WTC11 (cell line): Measurements from ENCODE around the gene SPAG9. TPM values are rescaled to one million over a fixed set of nuclear protein-coding genes. Genes with fewer than 3 reads are reported as not detected.

ENCODE experiments used
- ATAC-seq: fragments of 200-7000 bp; cut with Tn5 transposase; 2 replicates; pipeline ENCODE4 v1.10.0; 2021; ENCODE audit warnings: mild to moderate bottlenecking, moderate library complexity
- CTCF ChIA-PET: fragments of 300-600 bp; sonication (Branson Sonifier 250); formaldehyde crosslinking; loops from one replicate; lab custom pipeline; 2021; ENCODE audit warnings: antibody characterized with exemption; lab: Charles Lee
- POLR2A ChIA-PET: fragments of 350-600 bp; sonication (Branson Sonifier 250); formaldehyde crosslinking; loops from one replicate; lab custom pipeline; 2021; ENCODE audit warnings: antibody characterized with exemption; lab: Charles Lee
- DNase-seq: peaks from one replicate; pipeline ENCODE4 v3.0.0; 2021; ENCODE audit warnings: low spot score
- H3K27ac Mint-ChIP-seq: 2 replicates; pipeline ENCODE4 v1.8.0; 2021; ENCODE audit warnings: mixed read lengths
- H3K27me3 Mint-ChIP-seq: 2 replicates; pipeline ENCODE4 v1.8.0; 2021; ENCODE audit warnings: low read depth, mild to moderate bottlenecking, moderate library complexity, mixed read lengths
- H3K36me3 Mint-ChIP-seq: 2 replicates; pipeline ENCODE4 v1.8.0; 2021; ENCODE audit warnings: mixed read lengths
- H3K4me1 Mint-ChIP-seq: 2 replicates; pipeline ENCODE4 v1.8.0; 2022; ENCODE audit warnings: mixed read lengths
- H3K4me3 Mint-ChIP-seq: 2 replicates; pipeline ENCODE4 v1.8.0; 2021; ENCODE audit warnings: mild to moderate bottlenecking, moderate library complexity, mixed read lengths
- H3K9me3 Mint-ChIP-seq: 2 replicates; pipeline ENCODE4 v1.8.0; 2021; ENCODE audit warnings: mixed read lengths
- ESRRA ChIP-seq: sonication (generic); formaldehyde crosslinking; IDR thresholded peaks from 2 replicates; pipeline ENCODE4 v1.8.1; 2022; ENCODE audit warnings: mild to moderate bottlenecking, missing genetic modification reagents, borderline replicate concordance
- ETV6 ChIP-seq: sonication (generic); formaldehyde crosslinking; IDR thresholded peaks from 2 replicates; pipeline ENCODE4 v1.8.1; 2022; ENCODE audit warnings: mild to moderate bottlenecking, missing genetic modification reagents
- FOXP1 ChIP-seq: sonication (generic); formaldehyde crosslinking; IDR thresholded peaks from 2 replicates; pipeline ENCODE4 v1.8.0; 2022; ENCODE audit warnings: missing genetic modification reagents, mild to moderate bottlenecking, moderate library complexity, borderline replicate concordance
- IRF2 ChIP-seq: sonication (generic); formaldehyde crosslinking; IDR thresholded peaks from 2 replicates; pipeline ENCODE4 v1.8.0; 2022; ENCODE audit warnings: low read depth, missing genetic modification reagents, borderline replicate concordance
- MAX ChIP-seq: sonication (generic); formaldehyde crosslinking; IDR thresholded peaks from 2 replicates; pipeline ENCODE4 v1.8.0; 2022; ENCODE audit warnings: mild to moderate bottlenecking, missing genetic modification reagents
- MYBL2 ChIP-seq: sonication (generic); formaldehyde crosslinking; IDR thresholded peaks from 2 replicates; pipeline ENCODE4 v1.8.1; 2023; ENCODE audit warnings: mild to moderate bottlenecking, moderate library complexity, missing genetic modification reagents
- NFATC4 ChIP-seq: fragments of 250-450 bp; sonication (Bioruptor Pico); IDR thresholded peaks from 2 replicates; pipeline ENCODE4 v1.9.0; 2021; ENCODE audit warnings: mild to moderate bottlenecking
- NFYB ChIP-seq: sonication (generic); formaldehyde crosslinking; conservative IDR thresholded peaks from 2 replicates; pipeline ENCODE4 v1.8.0; 2022; ENCODE audit warnings: low read depth, missing genetic modification reagents
- NR1H2 ChIP-seq: sonication (generic); formaldehyde crosslinking; IDR thresholded peaks from 2 replicates; pipeline ENCODE4 v1.9.0; 2021; ENCODE audit warnings: mild to moderate bottlenecking, moderate library complexity, missing genetic modification reagents
- NR3C1 ChIP-seq: sonication (generic); formaldehyde crosslinking; conservative IDR thresholded peaks from 2 replicates; pipeline ENCODE4 v1.8.1; 2023; ENCODE audit warnings: low read depth, mild to moderate bottlenecking, missing genetic modification reagents
- PRRX2 ChIP-seq: fragments of 250-450 bp; sonication (Bioruptor Pico); IDR thresholded peaks from 2 replicates; pipeline ENCODE4 v1.8.0; 2021; ENCODE audit warnings: mild to moderate bottlenecking
- SMAD4 ChIP-seq: sonication (generic); formaldehyde crosslinking; IDR thresholded peaks from 2 replicates; pipeline ENCODE4 v1.8.0; 2022; ENCODE audit warnings: mild to moderate bottlenecking, missing genetic modification reagents
- SP1 ChIP-seq: sonication (generic); formaldehyde crosslinking; conservative IDR thresholded peaks from 2 replicates; pipeline ENCODE4 v1.8.1; 2022; ENCODE audit warnings: missing genetic modification reagents
- TCF7 ChIP-seq: sonication (generic); formaldehyde crosslinking; IDR thresholded peaks from 2 replicates; pipeline ENCODE4 v1.8.0; 2022; ENCODE audit warnings: mild to moderate bottlenecking, low read depth, missing genetic modification reagents, moderate library complexity
- ZNF138 ChIP-seq: sonication (generic); formaldehyde crosslinking; conservative IDR thresholded peaks from 2 replicates; pipeline ENCODE4 v1.8.1; 2022; ENCODE audit warnings: mild to moderate bottlenecking, moderate library complexity, missing genetic modification reagents
- ZNF317 ChIP-seq: sonication (generic); formaldehyde crosslinking; IDR thresholded peaks from 2 replicates; pipeline ENCODE4 v1.8.1; 2023; ENCODE audit warnings: low read depth, mild to moderate bottlenecking, moderate library complexity, missing genetic modification reagents, borderline replicate concordance
- ZNF416 ChIP-seq: fragments of 250-450 bp; sonication (Bioruptor Pico); IDR thresholded peaks from 2 replicates; pipeline ENCODE4 v1.9.0; 2021; ENCODE audit warnings: mild to moderate bottlenecking, inconsistent platforms
- total RNA-seq: library from RNA; stranded (reverse); gene quantifications from 3 replicates; pipeline ENCODE4 v1.2.3, GENCODE V29; 2021
- TF ChIP-seq, protein P1 (sequence below): sonication (generic); formaldehyde crosslinking; IDR thresholded peaks from 2 replicates; pipeline ENCODE4 v1.8.1; 2022; ENCODE audit warnings: missing genetic modification reagents, borderline replicate concordance
- TF ChIP-seq, protein P2 (sequence below): fragments of 200-600 bp; IDR thresholded peaks from 2 replicates; pipeline ENCODE4 v1.8.0; 2022; ENCODE audit warnings: antibody characterized with exemption
- TF ChIP-seq, protein P3 (sequence below): sonication (generic); formaldehyde crosslinking; IDR thresholded peaks from 2 replicates; pipeline ENCODE4 v1.8.0; 2022; ENCODE audit warnings: mild to moderate bottlenecking, missing genetic modification reagents
- TF ChIP-seq, protein P4 (sequence below): sonication (generic); formaldehyde crosslinking; IDR thresholded peaks from 2 replicates; pipeline ENCODE4 v1.8.1; 2023; ENCODE audit warnings: mild to moderate bottlenecking, moderate library complexity, missing genetic modification reagents

Gene SPAG9
- total RNA-seq, 1 experiment from 2014 or later: 51.9 TPM

DNA sequence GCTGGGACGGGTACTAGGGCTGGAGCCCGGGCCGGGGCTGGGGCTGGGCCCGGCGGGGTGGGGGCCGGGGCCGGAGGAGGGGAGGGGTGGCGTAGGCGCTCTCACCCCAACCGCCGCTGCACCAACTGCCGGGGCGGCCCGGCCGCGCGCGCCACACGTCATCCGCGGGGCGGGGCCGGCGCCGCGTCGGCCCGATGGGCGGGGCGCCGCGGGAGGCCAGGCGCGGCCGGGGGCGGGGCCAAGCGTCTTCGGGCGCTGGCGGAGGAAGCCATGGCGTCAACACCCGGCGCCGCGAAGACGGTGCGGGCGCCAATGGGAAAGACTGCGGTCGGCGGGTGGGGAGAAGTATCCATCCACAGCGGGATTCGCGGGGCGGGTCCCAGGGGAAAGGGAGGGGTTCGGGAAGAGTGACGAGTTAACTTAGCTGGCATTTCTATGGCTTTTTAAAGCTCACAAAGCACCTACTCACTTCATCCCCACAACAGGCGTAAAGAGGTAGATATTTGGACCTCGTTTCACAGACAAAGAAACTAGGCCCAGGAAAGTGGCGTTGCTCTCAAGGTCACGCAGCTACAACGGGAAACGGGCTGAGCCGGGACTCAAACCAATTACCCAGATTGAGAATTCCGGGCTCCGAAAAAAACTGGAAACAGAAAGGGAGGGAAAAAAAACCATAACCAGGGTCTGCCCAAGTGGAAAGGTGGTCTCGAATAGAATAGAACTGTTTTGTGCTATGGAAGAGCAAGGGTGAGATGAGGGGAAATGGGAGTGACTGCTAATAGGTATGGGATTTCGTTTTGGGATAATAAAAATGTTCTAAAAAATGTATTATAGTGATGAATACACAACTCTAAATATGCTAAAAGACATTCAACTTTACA is at the start of gene SPAG9 (continued):
- TF ChIP-seq, protein P1, sequence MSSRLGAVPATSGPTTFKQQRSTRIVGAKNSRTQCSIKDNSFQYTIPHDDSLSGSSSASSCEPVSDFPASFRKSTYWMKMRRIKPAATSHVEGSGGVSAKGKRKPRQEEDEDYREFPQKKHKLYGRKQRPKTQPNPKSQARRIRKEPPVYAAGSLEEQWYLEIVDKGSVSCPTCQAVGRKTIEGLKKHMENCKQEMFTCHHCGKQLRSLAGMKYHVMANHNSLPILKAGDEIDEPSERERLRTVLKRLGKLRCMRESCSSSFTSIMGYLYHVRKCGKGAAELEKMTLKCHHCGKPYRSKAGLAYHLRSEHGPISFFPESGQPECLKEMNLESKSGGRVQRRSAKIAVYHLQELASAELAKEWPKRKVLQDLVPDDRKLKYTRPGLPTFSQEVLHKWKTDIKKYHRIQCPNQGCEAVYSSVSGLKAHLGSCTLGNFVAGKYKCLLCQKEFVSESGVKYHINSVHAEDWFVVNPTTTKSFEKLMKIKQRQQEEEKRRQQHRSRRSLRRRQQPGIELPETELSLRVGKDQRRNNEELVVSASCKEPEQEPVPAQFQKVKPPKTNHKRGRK: no peak
- TF ChIP-seq, protein P2, sequence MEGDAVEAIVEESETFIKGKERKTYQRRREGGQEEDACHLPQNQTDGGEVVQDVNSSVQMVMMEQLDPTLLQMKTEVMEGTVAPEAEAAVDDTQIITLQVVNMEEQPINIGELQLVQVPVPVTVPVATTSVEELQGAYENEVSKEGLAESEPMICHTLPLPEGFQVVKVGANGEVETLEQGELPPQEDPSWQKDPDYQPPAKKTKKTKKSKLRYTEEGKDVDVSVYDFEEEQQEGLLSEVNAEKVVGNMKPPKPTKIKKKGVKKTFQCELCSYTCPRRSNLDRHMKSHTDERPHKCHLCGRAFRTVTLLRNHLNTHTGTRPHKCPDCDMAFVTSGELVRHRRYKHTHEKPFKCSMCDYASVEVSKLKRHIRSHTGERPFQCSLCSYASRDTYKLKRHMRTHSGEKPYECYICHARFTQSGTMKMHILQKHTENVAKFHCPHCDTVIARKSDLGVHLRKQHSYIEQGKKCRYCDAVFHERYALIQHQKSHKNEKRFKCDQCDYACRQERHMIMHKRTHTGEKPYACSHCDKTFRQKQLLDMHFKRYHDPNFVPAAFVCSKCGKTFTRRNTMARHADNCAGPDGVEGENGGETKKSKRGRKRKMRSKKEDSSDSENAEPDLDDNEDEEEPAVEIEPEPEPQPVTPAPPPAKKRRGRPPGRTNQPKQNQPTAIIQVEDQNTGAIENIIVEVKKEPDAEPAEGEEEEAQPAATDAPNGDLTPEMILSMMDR: no peak

DNA sequence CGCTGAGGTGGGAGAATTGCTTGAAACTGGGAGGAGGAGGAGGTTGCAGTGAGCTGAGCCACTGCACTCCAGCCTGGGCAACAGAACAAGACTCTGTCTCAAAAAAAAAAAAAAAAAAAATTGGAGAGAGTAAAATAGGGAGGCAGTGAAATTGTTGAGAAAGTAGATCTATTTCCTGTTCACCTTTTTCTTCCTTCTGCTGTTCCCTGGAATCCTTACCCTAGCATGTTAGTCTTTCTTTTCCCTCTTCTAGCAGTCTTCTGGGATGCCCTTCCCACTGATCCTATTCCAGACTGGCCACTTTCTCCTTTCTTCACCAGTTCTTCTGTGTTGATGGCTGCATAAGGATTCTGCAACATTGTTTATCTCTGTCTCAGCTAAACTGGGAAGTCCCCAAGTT is 48.7 kb upstream of the SPAG9 start:
- ChIA-PET POLR2A (no interaction called here), CTCF (no interaction called here)
- TF ChIP-seq ETV6 (no peak), NFYB (CRISPR knock-in tag) (no peak), TCF7 (no peak), NFATC4 (no peak), PRRX2 (CRISPR knock-in tag) (no peak), SP1 (CRISPR knock-in tag) (no peak), SMAD4 (CRISPR knock-in tag) (no peak), MYBL2 (CRISPR knock-in tag) (no peak), ZNF138 (CRISPR knock-in tag) (no peak), MAX (CRISPR knock-in tag) (no peak), ZNF416 (CRISPR knock-in tag) (no peak)
- TF ChIP-seq, protein P3, sequence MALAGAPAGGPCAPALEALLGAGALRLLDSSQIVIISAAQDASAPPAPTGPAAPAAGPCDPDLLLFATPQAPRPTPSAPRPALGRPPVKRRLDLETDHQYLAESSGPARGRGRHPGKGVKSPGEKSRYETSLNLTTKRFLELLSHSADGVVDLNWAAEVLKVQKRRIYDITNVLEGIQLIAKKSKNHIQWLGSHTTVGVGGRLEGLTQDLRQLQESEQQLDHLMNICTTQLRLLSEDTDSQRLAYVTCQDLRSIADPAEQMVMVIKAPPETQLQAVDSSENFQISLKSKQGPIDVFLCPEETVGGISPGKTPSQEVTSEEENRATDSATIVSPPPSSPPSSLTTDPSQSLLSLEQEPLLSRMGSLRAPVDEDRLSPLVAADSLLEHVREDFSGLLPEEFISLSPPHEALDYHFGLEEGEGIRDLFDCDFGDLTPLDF: no peak
- no peaks in the 10 kb centered on the region for H3K27me3 Mint-ChIP-seq
- H3K4me1 Mint-ChIP-seq: peaks cover 16% of the 10 kb centered on the region
- H3K27ac Mint-ChIP-seq: peak overlapping the region; percentile 68; the same call in 1 of the 2 replicates
- H3K36me3 Mint-ChIP-seq: peaks cover 46% of the 10 kb centered on the region
- ATAC-seq (no peak), DNase-seq (no peak)
- H3K4me3 Mint-ChIP-seq: no peak overlapping the region
- no peaks in the 10 kb centered on the region for H3K9me3 Mint-ChIP-seq

- Mint-ChIP-seq H3K4me3 (peak overlapping the region; percentile 81), H3K27me3 (no peaks in the 10 kb centered on the region), H3K9me3 (no peaks in the 10 kb centered on the region), H3K27ac (peak overlapping the region; percentile 94; the same call in 1 of the 2 replicates), H3K4me1 (peaks cover 16% of the 10 kb centered on the region), H3K36me3 (peaks cover 53% of the 10 kb centered on the region)
- ATAC-seq (peak; percentile 10), DNase-seq (peak; percentile 60)
- CTCF ChIA-PET: interaction anchor here (1.4 to 2.2 kb wide), 2 partner anchors 14 to 81 kb away, joined by 4 to 17 read pairs; partner anchors contain the start of gene NME1
- POLR2A ChIA-PET: interaction anchor here (1.5 to 2.4 kb wide), 2 partner anchors 12 to 46 kb away, joined by 5 to 11 read pairs; partner anchors contain the start of gene SPAG9
- TF ChIP-seq, protein P2: peak; percentile 30; the same call in 1 of the 2 replicates
- TF ChIP-seq MAX (CRISPR knock-in tag) (0 out of 2 replicates have a peak, but pooled peaks have one; percentile 0), ZNF317 (CRISPR knock-in tag) (no peak), ESRRA (CRISPR knock-in tag) (no peak), NR1H2 (CRISPR knock-in tag) (no peak; the same call in 1 of the 2 replicates), IRF2 (CRISPR knock-in tag) (no peak), FOXP1 (CRISPR knock-in tag) (no peak; the same call in 1 of the 2 replicates), NR3C1 (CRISPR knock-in tag) (no peak)
- TF ChIP-seq, protein P4, sequence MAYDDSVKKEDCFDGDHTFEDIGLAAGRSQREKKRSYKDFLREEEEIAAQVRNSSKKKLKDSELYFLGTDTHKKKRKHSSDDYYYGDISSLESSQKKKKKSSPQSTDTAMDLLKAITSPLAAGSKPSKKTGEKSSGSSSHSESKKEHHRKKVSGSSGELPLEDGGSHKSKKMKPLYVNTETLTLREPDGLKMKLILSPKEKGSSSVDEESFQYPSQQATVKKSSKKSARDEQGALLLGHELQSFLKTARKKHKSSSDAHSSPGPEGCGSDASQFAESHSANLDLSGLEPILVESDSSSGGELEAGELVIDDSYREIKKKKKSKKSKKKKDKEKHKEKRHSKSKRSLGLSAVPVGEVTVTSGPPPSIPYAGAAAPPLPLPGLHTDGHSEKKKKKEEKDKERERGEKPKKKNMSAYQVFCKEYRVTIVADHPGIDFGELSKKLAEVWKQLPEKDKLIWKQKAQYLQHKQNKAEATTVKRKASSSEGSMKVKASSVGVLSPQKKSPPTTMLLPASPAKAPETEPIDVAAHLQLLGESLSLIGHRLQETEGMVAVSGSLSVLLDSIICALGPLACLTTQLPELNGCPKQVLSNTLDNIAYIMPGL (CRISPR knock-in tag): peak; percentile 73; the same call in 1 of the 2 replicates
These were observed 46.6 kb upstream of the SPAG9 start for GRCh38 chr17:51166987-51167931.
